Measurements from ENCODE around the gene NEDD4.
"Not testable (repeated sequence)": the region's sequence is repeated elsewhere in the genome, so short reads cannot be mapped to it uniquely, and the experiment has no call there.

NEDD4 gene

DNA sequence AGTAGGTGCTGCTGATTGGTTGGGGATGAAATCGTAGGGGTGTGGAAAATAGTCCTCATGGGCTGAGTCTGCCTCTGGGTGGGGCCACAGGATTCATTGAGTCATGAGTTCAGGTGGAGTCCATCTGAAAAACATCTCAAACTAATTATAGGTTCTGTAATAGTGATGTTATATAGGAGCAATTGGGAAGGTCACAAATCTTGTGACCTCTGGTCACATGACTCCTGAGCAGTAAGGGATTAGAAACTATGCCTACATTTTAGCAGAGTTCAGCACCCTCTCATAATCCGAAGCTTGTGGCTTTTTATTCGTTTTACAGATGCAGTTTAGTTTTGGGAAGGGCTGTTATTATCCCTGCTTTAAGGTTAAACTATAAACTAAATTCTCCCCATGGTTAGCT, 22.9 kb upstream of the NEDD4 start:
- Histone ChIP-seq H3K9me3 (ENCODE audit: control insufficient read depth, insufficient read depth, low read depth, low read length) (no peaks in the 10 kb centered on the region), H3K27ac (ENCODE audit: extremely low read depth, low read depth, low read length) (no peak overlapping the region), H3K4me1 (ENCODE audit: control insufficient read depth, insufficient read depth, low read length) (0 out of 2 replicates have a peak, but pooled peaks cover 2% of the 10 kb centered on the region), H3K36me3 (ENCODE audit: control insufficient read depth in 2 of 2, insufficient read depth in 1 of 2, low read length in 2 of 2) (no peaks in the 10 kb centered on the region), H3K4me3 (ENCODE audit: low read depth, low read length) (no peak overlapping the region)
- ChIA-PET POLR2A (no interaction called here), CTCF (interaction anchor here (0.9 kb wide), 1 partner anchor 215 kb away, joined by 4 read pairs; no protein-coding TSS in a partner anchor)
- TF ChIP-seq SP7 (tag by site-specific recombination; IDR thresholded peaks at IDR 0.05) (peak; percentile 54), ZNF544 (tag by site-specific recombination; IDR thresholded peaks at IDR 0.05) (no peak)

DNA sequence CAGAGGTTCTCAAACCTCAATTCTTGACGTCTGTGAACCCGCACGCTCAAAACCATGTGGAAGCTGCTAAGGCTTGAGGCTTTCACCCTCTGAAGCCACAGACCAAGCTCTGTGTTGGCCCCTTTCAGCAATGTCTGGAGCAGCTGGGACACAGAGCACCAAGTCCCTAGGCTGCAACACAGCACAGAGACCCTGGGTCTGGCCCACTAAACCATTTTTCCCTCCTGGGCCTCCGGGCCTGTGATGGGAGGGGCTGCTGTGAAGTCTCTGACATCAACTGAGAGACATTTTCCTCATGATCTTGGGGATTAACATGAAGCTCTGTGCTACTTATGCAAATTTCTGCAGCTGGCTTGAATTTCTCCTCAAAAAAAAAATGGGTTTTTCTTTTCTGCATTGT, 21.3 kb upstream of the NEDD4 start:
- H3K4me3 ChIP-seq (ENCODE audit: low read depth, low read length) = no peak overlapping the region
- no peaks in the 10 kb centered on the region for H3K9me3 ChIP-seq (ENCODE audit: control insufficient read depth, insufficient read depth, low read depth, low read length)
- CTCF ChIA-PET = no interaction called here
- 0 out of 2 replicates have a peak, but pooled peaks cover 2% of the 10 kb centered on the region for H3K4me1 ChIP-seq (ENCODE audit: control insufficient read depth, insufficient read depth, low read length)
- H3K27ac ChIP-seq (ENCODE audit: extremely low read depth, low read depth, low read length) = no peak overlapping the region
- peak; percentile 68 for TF ChIP-seq SETDB1 (IDR thresholded peaks at IDR 0.05; ENCODE audit: insufficient read length, low read length)
- peak; percentile 95 for TF ChIP-seq ZNF585B (tag by site-specific recombination; IDR thresholded peaks at IDR 0.05)
- TF ChIP-seq, protein P1, sequence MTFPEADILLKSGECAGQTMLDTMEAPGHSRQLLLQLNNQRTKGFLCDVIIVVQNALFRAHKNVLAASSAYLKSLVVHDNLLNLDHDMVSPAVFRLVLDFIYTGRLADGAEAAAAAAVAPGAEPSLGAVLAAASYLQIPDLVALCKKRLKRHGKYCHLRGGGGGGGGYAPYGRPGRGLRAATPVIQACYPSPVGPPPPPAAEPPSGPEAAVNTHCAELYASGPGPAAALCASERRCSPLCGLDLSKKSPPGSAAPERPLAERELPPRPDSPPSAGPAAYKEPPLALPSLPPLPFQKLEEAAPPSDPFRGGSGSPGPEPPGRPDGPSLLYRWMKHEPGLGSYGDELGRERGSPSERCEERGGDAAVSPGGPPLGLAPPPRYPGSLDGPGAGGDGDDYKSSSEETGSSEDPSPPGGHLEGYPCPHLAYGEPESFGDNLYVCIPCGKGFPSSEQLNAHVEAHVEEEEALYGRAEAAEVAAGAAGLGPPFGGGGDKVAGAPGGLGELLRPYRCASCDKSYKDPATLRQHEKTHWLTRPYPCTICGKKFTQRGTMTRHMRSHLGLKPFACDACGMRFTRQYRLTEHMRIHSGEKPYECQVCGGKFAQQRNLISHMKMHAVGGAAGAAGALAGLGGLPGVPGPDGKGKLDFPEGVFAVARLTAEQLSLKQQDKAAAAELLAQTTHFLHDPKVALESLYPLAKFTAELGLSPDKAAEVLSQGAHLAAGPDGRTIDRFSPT (tag by site-specific recombination; IDR thresholded peaks at IDR 0.05) = no peak
- POLR2A ChIA-PET = no interaction called here
- H3K36me3 ChIP-seq (ENCODE audit: control insufficient read depth in 2 of 2, insufficient read depth in 1 of 2, low read length in 2 of 2) = no peaks in the 10 kb centered on the region

DNA sequence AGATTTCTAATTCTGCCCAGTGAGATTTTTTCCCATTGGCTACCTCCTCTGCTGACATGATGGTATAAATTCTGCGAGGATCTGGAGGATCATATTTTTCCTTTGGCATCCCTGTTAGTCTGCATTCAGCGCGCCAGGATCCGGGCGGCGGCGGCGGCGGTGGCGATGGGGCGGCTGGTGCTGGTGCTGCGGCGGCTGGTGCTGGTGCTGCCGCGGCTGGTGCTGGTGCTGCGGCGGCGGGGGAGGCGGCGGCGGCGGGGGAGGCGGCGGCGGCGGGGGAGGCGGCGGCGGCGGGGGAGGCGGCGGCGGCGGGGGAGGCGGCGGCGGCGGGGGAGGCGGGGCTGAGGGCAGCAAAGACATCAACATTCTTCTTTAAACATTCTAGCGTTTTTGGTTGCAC, 13.6 kb upstream of the NEDD4 start:
- H3K36me3 ChIP-seq (ENCODE audit: control insufficient read depth in 2 of 2, insufficient read depth in 1 of 2, low read length in 2 of 2); H3K9me3 ChIP-seq (ENCODE audit: control insufficient read depth, insufficient read depth, low read depth, low read length); CTCF ChIA-PET; H3K27ac ChIP-seq (ENCODE audit: extremely low read depth, low read depth, low read length); H3K4me1 ChIP-seq (ENCODE audit: control insufficient read depth, insufficient read depth, low read length): not testable (repeated sequence)
- POLR2A ChIA-PET = interaction anchor here (1.3 kb wide), 1 partner anchor 14 kb away, joined by 3 read pairs; no protein-coding TSS in a partner anchor
- peak overlapping the region; percentile 43 for H3K4me3 ChIP-seq (ENCODE audit: low read depth, low read length)
- TF ChIP-seq IKZF3 (tag by site-specific recombination; IDR thresholded peaks at IDR 0.05) = peak; percentile 16; the same call in 1 of the 2 replicates
- TF ChIP-seq ZNF560 (tag by site-specific recombination; IDR thresholded peaks at IDR 0.05; ENCODE audit: borderline replicate concordance) = peak; percentile 8; the same call in 1 of the 2 replicates
- TF ChIP-seq, protein P2, sequence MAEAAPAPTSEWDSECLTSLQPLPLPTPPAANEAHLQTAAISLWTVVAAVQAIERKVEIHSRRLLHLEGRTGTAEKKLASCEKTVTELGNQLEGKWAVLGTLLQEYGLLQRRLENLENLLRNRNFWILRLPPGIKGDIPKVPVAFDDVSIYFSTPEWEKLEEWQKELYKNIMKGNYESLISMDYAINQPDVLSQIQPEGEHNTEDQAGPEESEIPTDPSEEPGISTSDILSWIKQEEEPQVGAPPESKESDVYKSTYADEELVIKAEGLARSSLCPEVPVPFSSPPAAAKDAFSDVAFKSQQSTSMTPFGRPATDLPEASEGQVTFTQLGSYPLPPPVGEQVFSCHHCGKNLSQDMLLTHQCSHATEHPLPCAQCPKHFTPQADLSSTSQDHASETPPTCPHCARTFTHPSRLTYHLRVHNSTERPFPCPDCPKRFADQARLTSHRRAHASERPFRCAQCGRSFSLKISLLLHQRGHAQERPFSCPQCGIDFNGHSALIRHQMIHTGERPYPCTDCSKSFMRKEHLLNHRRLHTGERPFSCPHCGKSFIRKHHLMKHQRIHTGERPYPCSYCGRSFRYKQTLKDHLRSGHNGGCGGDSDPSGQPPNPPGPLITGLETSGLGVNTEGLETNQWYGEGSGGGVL (tag by site-specific recombination; IDR thresholded peaks at IDR 0.05) = peak; percentile 7; the same call in 1 of the 2 replicates
- TF ChIP-seq, protein P3, sequence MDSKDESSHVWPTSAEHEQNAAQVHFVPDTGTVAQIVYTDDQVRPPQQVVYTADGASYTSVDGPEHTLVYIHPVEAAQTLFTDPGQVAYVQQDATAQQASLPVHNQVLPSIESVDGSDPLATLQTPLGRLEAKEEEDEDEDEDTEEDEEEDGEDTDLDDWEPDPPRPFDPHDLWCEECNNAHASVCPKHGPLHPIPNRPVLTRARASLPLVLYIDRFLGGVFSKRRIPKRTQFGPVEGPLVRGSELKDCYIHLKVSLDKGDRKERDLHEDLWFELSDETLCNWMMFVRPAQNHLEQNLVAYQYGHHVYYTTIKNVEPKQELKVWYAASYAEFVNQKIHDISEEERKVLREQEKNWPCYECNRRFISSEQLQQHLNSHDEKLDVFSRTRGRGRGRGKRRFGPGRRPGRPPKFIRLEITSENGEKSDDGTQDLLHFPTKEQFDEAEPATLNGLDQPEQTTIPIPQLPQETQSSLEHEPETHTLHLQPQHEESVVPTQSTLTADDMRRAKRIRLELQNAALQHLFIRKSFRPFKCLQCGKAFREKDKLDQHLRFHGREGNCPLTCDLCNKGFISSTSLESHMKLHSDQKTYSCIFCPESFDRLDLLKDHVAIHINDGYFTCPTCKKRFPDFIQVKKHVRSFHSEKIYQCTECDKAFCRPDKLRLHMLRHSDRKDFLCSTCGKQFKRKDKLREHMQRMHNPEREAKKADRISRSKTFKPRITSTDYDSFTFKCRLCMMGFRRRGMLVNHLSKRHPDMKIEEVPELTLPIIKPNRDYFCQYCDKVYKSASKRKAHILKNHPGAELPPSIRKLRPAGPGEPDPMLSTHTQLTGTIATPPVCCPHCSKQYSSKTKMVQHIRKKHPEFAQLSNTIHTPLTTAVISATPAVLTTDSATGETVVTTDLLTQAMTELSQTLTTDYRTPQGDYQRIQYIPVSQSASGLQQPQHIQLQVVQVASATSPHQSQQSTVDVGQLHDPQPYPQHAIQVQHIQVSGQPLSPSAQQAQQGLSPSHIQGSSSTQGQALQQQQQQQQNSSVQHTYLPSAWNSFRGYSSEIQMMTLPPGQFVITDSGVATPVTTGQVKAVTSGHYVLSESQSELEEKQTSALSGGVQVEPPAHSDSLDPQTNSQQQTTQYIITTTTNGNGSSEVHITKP (tag by site-specific recombination; IDR thresholded peaks at IDR 0.05) = peak; percentile 56

DNA sequence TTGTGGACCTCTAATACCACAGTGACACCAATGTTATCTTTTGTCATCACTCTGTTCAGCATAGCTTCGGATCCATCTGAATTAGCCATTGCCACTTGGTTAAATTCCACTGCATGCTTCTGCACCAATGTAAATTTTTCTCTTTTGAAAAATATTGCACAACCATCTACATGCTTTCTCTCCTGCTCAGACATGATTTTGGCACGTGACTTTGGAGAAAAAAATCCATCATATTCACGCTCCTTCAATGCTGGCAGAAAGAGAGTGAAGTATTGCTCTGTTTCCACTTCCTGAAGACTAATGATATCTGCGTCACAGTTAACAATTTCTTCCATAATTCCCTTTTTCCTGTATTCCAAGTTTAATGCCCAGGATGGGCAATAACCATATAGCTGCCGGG, 13.0 kb upstream of the NEDD4 start:
- H3K27ac ChIP-seq (ENCODE audit: extremely low read depth, low read depth, low read length); H3K36me3 ChIP-seq (ENCODE audit: control insufficient read depth in 2 of 2, insufficient read depth in 1 of 2, low read length in 2 of 2); CTCF ChIA-PET; H3K9me3 ChIP-seq (ENCODE audit: control insufficient read depth, insufficient read depth, low read depth, low read length); H3K4me1 ChIP-seq (ENCODE audit: control insufficient read depth, insufficient read depth, low read length); H3K4me3 ChIP-seq (ENCODE audit: low read depth, low read length): not testable (repeated sequence)
- POLR2A ChIA-PET = interaction anchor here (1.3 kb wide), 1 partner anchor 14 kb away, joined by 3 read pairs; no protein-coding TSS in a partner anchor
- TF ChIP-seq ZNF2 (tag by site-specific recombination; IDR thresholded peaks at IDR 0.05) = peak; percentile 36; the same call in 1 of the 2 replicates

DNA sequence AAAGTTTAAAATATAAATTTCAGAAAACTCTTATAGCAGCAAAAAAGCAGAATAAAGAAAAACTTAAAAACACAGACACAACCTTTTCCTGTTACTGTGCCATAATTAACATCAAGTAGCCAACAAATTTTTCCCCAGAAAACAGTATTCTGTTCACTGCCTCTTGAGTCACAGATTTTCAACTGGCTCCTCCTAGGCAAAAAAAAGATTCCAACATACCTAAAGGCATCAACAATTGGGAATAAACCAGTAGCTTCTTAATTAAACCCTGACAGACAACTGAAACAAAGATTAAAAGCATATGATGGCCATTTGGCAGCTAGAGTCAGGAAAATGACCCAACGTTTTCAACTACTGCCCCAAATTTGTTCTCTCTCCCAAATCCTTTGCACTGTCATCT, 10.9 kb upstream of the NEDD4 start:
- H3K9me3 ChIP-seq (ENCODE audit: control insufficient read depth, insufficient read depth, low read depth, low read length); H3K4me1 ChIP-seq (ENCODE audit: control insufficient read depth, insufficient read depth, low read length); CTCF ChIA-PET; POLR2A ChIA-PET; H3K27ac ChIP-seq (ENCODE audit: extremely low read depth, low read depth, low read length); H3K4me3 ChIP-seq (ENCODE audit: low read depth, low read length); H3K36me3 ChIP-seq (ENCODE audit: control insufficient read depth in 2 of 2, insufficient read depth in 1 of 2, low read length in 2 of 2): not testable (repeated sequence)
